Activated CD4-positive, alpha-beta T cell treated with anti-CD3 and anti-CD28 coated beads, Interleukin-2, Interleukin-6, amounts not matched to agents 100 ng/mL and 50 ng/mL, durations not matched to agents 16 hours and 8 hours (primary cell): ENCODE results near the gene B3GAT3.
"Not testable (repeated sequence)": the region's sequence is repeated elsewhere in the genome, so short reads cannot be mapped to it uniquely, and the experiment has no call there.

Experiments
- DNase-seq: peaks from one replicate; pipeline ENCODE4 v3.0.0-alpha.2; 2020

B3GAT3 gene

GRCh38 chr11:62645671-62645945 is 23.8 kb upstream of the B3GAT3 start:
- DNase-seq: peak; percentile 20

- no peak for DNase-seq
Observed at GRCh38 chr11:62644220-62644619, 22.4 kb upstream of the B3GAT3 start.

- no peak for DNase-seq
Observed at GRCh38 chr11:62632492-62632891, 10.7 kb upstream of the B3GAT3 start.

GRCh38 chr11:62627713-62628112 is 5.9 kb upstream of the B3GAT3 start:
- DNase-seq: no peak

GRCh38 chr11:62622476-62623089 is 797 bp upstream of the B3GAT3 start:
- DNase-seq: no peak

GRCh38 chr11:62621027-62621566 is 689 bp downstream of the B3GAT3 start:
- no peak for DNase-seq

- not testable (repeated sequence) for DNase-seq
Observed at GRCh38 chr11:62616957-62617356, 4.8 kb downstream of the B3GAT3 start.

- no peak for DNase-seq
Observed at GRCh38 chr11:62615521-62615920, 6.3 kb downstream of the B3GAT3 start.

- DNase-seq: peak; percentile 54
Observed at GRCh38 chr11:62614275-62614674, 7.5 kb downstream of the B3GAT3 start.

GRCh38 chr11:62613291-62613778 is 8.5 kb downstream of the B3GAT3 start:
- no peak for DNase-seq

GRCh38 chr11:62612366-62613290 is 9.2 kb downstream of the B3GAT3 start, which contains the start of the genes EML3 and ROM1:
EML3 (minus strand) TSS chr11:62612775; CDS start chr11:62612457, 318 bp downstream.
ROM1 (plus strand) TSS chr11:62613257; CDS start chr11:62613282, 25 bp downstream.
- DNase-seq: peak; percentile 92

GRCh38 chr11:62611705-62612365 is 10.0 kb downstream of the B3GAT3 start:
- peak; percentile 54 for DNase-seq

GRCh38 chr11:62610814-62611704 is 10.7 kb downstream of the B3GAT3 start:
- no peak for DNase-seq

- no peak for DNase-seq
Observed at GRCh38 chr11:62610403-62610802, 11.4 kb downstream of the B3GAT3 start.

GRCh38 chr11:62608776-62609175 is 13.0 kb downstream of the B3GAT3 start:
- no peak for DNase-seq

GRCh38 chr11:62607714-62608113 is 14.1 kb downstream of the B3GAT3 start:
- no peak for DNase-seq

- DNase-seq: no peak
Observed at GRCh38 chr11:62605902-62606301, 15.9 kb downstream of the B3GAT3 start.

- no peak for DNase-seq
Observed at GRCh38 chr11:62605467-62605866, 16.3 kb downstream of the B3GAT3 start.

GRCh38 chr11:62604460-62605120 is 17.2 kb downstream of the B3GAT3 start:
- no peak for DNase-seq

GRCh38 chr11:62603776-62604299 is 17.9 kb downstream of the B3GAT3 start:
- no peak for DNase-seq

- no peak for DNase-seq
Observed at GRCh38 chr11:62603072-62603408, 18.7 kb downstream of the B3GAT3 start.
